GM18519 (cell line): ENCODE data around the gene FBXO21.

Experiments used
- ATAC-seq: cut with Tn5 transposase; IDR thresholded peaks from one replicate; pipeline ENCODE4 v1.9.1; 2021; ENCODE audit warnings: mild to moderate bottlenecking, moderate library complexity; ENCODE audit not compliant: unreplicated experiment, low FRiP score

Gene FBXO21

DNA sequence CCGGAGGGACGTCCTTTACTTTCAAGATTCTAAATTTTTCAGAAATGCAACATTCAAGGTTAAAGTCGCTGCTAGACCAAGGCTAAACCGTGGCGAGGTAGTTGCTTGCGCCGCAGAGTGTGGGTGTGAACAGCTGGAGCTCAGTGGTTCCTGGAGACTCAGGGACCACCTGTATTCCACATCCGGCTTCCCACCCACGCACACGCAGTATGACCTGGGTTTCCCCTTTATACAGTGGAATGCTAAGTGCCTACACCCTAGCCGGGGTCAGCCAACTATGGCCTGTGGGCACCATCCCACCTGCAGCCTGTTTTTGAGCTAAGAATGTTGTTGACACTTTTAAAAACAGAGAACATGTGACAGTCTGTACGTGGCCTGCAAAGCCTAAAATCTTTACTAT, 48.2 kb downstream of the FBXO21 start:
- peak; percentile 68 for ATAC-seq

DNA sequence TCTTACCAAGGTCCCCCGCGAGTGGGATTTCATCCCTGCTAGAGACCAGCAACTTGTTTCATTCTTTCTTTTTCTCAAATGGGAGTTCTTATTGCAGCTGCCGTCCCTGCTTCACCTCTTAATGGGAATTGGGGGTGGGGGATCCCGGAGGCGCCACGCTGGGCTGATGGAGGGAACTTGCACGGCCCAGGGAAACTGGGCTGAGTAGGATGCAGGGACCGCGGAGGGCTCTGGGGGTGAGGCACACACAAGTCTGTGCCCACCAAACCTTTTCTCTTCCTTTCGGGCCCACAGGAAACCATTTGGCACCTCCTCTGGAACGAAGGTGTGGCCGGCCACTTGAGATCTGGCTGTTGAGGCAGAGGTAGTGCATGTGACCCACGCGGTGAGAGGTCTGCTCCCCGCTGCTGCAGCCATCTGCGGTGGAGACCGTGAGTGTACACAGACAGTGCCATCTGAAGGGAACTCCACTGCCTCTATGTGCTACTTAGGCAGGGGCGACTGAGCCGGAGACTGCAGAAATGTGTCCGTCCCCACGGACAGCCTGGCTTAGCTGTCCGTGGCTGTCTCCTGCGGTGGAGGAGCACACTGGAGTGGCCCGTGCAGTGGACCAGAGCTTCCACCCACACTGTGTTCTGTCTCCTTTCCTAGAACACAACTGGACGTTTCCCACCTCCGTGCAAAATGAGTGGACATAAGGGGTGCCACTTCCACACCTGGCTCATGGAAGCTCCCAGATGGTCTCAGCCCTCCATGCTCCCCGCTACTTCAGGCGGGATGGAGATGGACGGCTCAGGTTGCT, 49.0 kb downstream of the FBXO21 start:
- peak; percentile 1 for ATAC-seq

DNA sequence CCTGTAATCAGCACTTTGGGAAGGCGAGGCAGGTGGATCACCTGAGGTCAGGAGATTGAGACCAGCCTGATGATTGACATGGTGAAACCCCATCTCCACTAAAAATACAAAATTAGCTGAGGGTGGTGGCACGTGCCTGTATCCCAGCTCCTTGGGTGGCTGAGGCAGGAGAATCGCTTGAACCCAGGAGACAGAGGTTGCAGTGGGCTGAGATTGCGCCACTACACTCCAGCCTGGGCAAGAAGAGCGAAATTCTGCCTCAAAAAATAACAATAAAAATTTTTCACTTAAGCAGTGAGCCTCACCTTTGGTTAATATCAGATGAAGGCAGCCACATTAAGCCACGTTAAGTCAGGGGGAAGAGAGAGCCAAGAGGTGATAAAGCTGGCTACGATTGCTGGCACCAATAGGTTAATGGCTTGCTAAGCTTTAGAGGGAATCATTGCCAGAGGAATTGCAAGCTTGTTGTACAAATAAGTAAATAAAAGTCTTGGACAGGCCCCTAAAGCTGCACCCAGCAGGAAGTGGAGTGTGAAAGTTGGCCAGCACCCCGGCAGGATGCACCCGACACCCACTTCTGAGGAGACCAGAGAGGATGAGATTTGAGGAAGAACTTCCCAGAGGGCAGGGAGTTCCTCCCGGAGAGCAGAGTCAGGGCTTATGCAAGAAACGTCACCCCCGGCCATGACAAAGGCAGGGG, 49.7 kb downstream of the FBXO21 start:
- no peak for ATAC-seq

DNA sequence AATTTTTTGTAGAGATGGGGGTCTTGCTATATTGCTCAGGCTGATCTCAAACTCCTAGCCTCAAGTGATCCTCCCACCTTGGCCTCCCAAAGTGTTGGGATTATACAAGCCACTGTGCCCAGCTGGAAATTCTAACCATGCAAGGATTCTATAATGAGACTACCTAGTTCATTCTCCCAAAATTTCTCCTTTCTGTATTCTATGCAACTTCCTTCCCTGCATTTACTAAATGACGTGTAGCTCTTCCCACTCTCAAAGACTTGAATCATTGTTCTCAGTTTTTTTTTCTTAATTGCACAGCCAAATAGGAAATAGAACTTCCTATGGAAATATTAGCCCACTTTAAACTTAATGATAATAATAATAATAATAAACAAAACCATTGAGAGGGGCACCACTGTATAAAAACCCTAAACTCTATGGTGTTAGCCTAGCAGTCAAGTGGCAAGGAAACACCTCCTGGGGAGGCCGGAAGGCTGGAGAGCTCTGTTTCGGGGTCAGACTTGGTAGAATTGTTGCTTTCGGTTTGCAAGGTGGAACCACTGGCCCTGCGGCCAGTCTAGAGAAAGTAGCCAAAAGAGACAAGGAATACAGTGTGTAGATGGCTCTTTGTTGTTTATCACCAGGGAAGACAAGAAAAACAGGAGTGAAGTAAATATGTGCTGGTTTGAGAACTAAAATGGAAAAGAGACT, 51.1 kb downstream of the FBXO21 start:
- ATAC-seq: no peak

DNA sequence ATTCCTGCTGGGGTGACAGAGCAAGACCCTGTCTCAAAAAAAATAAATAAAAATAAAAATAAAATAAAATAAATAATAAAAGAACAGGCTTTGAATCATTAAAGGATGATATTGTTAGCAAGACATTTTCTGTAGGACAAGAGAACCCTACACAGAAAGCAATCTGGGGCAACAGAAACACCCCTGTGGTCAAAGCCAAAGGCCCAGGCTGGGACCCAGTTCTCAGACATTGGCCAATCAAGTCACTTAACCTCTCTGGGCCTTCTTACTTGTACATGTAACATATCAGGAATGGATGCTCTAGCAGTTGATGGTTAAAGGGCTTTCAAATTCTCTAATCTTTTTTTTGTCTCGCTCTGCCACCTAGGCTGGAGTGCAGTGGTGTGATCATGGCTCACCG, 55.5 kb downstream of the FBXO21 start:
- no peak for ATAC-seq

DNA sequence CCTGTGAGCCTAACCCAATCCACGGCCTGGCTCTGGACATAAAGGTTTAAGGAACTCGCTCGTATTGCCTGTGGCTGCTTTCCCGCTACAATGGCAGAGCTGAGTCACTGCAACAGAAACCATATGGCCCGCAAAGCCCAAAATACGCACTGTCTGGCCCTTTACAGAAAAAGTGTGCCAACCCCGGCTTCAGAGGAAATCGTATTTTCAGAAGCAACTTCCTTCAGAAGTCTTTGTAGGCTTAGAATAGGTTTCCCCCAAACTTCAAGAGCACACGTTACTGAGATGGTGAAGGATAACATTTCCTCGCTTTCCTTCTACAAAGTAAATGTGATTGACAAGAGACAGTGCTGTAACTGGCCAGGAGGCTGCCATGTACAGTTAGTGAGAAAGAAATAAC, 56.2 kb downstream of the FBXO21 start:
- no peak for ATAC-seq

DNA sequence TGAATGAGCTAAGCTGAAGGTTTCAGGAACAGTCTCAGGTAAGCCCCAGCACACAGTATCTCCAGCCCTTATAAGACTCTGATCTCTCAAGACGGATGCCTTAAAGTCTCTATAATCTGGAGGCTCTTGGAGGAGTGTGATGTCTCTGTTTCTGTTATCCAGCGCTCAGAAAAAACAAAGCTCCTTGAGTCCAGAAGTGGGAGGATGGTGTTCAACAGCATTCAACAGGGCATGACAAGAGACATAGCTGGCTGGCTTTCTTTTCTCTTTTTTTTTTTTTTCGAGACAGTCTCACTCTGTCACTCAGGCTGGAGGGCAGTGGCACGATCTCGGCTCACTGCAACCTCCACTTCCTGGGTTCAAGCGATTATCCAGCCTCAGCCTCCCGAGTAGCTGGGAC, 59.5 kb downstream of the FBXO21 start:
- no peak for ATAC-seq

DNA sequence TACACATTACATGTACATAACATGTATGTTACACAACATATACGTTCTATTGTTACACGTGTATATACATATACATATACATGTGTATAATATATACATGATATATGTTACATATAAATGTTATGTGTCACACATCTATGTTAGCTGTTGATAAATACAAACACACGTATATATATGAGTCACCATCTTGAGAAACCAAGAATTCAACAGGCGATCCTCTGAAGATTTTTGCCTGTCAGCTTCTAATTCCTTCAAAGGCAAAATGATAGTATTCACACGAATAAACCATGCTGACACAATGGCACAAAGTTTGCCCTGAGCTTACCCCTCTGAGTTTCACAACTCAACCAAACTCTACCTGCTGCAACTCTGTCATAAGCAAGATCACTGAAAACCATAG, 60.9 kb downstream of the FBXO21 start:
- no peak for ATAC-seq

DNA sequence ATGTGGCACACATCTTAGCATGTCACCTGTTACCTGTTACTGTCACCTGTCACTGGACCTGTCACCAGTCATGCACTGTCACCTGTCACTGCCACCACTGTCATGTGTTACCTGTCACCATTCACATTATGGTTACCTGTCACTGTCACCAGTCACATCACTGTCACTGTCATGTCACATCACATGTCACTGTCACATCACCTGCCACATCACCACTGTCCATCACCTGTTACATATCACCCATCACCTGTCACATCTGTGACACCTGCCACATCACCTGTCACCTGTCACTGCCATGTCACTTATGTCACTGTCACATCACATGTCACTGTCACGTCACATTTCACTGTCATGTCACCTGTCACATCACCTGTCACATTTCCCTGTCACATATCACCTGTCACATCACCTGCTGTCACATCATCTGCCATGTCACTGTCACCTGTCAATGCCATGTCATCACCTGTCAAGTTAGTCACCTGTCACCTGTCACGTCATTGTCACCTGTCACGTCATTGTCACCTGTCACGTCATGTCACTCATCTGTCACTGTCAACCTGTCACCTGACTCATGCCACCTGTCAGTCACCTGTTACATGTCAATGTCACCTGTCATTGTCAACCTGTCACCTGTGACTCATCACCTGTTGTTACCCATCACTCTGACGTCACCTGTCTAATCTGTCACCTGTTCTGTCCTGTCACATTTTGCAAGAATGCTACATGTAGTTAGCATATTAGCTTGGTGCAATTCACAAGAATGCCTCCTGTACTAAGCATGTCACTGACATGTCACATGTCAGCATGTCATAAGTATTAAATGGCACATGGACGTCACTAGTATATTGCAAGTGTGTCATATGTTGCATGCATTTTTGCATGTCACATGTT, 62.1 kb downstream of the FBXO21 start:
- ATAC-seq: no peak

DNA sequence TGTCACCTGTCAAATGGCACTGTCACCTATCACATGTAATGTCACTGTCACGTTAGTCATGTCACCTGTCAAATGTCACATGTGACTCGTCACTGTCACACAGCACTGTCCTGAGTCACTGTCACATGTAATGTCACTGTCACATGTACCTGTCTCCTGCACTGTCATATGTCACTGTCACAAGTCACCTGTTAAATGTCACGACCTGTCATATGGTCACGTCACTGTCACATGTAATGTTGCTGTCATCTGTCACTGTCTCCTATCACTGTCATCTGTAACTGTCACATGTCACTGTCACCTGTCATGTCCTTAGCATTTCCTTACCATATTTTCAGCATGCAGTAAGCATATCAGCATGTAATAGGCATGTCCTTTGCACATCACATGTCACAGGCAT, 63.9 kb downstream of the FBXO21 start:
- ATAC-seq: no peak

DNA sequence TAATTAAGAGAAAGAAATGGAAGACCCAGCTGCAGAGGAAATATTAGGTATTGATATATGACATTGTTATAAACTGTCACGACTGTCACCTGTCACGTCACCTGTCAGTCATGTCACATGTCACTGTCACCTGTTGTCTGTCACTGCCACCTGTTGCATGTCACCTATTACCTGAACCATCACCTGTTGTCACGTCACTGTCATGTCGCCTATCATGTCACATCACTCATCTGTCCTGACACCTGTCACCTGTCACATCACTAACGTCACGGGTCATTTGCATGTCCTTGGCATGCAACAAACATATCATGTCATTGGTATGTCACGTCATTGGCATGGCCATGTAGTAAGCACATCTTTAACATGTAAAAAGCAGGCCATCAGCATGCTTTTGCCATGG, 64.5 kb downstream of the FBXO21 start:
- no peak for ATAC-seq

DNA sequence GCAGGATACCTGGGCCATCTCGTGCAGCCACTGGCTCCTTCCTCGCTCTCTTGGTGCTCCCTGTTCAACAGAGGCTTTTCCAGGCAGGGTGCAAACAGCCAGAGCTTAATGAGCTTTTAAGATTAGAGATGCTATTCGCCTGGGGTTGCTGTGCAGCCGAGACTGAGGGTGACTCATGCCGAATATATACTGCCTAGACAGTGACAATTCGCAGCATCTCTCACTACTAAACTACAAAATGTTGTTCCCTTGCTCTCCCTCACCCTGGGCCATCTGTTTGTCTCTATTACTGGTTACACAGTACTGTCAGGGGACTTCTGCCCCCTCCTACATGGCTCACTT, 65.0 kb downstream of the FBXO21 start:
- no peak for ATAC-seq

DNA sequence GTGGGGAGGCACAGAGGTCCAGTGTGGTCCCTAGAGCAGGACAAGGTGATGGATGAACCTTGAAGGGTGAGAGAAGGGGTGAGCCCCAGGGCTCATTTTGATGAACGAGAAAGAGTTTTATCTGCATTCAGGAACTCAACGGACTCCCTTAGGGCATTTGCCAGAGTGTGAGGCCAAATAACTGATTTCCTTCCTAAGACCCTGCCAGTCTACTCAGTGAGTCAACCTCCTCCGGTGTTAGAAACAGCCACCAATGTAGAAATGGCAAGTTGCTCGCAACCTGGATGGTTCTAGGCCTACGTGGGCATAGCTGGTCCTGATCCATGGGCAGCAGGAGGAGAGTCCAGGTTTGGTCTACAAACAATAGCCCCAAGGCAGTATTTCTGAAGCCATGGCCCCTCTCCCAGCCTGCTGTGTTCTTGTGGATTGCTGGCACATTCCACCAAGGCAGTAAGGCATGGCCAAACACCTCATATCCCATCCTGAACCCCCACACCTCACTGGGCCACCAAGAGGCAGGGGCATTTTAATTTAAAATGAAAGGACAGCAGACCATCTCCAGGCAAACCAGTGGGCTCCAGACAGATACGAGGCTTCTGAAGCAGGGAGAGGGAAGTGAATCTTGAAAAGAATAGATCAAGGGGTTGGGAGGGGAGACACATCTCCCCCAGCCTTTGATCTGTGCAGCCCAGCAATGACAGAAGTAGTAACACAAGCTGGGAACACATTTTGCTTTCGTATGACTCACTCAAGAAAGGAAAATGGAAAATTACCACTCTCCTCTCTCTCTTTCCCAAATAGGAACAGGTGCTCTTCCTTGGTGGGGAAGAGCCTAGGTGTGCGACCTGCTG, 65.6 kb downstream of the FBXO21 start:
- ATAC-seq: no peak

DNA sequence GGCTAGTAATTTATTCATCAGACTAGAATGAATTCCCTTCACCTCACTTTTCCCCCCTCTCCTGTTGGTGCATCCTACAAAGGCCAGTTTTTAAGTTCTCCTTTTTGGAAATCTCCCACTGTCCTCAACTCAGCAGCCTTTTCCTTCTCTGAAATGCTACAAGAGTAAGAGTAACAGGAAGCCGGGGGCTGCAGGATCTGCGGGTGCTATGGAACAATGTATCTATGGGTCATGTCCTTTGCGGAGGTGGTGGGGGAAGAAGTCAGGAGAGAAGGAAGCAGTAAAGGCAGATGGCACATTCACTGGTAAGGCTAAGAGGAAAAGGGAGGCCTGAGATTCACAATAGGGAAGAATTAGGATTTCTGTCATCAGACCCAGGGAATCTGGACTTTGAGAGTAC, 68.8 kb downstream of the FBXO21 start:
- ATAC-seq: no peak

DNA sequence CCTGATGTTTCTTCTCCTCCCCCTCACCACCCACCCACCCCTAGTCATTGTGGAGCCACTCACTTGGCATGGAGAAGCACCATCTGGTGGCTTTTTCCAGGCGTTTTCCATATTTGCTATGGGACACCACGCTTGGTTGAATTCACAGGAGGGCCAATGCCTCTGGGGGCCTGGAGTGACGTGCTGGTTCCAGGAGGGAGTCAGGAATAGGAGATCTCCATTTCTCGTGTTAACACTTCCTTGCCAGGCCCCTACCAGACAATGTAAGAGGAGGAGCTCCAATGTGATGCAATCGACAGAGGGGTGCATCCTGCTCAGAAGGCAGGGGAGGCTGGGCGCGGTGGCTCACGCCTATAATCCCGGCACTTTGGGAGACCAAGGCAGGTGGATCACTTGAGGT, 69.5 kb downstream of the FBXO21 start:
- no peak for ATAC-seq

DNA sequence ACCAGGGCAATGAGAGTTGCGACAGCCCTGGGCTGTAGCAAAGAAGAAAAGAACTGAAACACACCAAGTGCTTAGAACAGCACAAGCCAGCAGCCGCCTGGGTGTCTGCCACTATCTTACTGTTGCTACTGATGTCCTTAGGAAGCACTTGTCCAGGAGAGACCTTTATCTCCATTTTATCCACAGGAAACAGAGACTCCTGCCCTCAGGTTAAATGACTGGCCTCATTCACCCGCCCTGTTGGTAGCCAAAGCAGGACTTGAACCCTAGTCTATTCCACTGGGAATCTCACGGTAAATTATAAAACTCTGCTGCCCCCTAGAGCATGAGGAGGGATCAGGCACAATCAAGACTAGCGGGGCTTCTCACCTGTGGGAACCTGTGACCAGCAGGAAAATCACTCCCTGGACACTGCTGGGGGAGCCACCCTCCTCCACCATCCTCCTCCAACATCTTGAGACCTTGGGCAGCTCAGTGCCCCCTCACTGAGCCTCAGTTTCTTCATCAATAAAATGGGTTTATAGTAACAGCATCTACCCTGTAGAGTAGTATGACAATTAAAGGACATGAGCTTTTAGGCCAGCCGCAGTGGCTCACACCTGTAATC, 70.6 kb downstream of the FBXO21 start:
- no peak for ATAC-seq

DNA sequence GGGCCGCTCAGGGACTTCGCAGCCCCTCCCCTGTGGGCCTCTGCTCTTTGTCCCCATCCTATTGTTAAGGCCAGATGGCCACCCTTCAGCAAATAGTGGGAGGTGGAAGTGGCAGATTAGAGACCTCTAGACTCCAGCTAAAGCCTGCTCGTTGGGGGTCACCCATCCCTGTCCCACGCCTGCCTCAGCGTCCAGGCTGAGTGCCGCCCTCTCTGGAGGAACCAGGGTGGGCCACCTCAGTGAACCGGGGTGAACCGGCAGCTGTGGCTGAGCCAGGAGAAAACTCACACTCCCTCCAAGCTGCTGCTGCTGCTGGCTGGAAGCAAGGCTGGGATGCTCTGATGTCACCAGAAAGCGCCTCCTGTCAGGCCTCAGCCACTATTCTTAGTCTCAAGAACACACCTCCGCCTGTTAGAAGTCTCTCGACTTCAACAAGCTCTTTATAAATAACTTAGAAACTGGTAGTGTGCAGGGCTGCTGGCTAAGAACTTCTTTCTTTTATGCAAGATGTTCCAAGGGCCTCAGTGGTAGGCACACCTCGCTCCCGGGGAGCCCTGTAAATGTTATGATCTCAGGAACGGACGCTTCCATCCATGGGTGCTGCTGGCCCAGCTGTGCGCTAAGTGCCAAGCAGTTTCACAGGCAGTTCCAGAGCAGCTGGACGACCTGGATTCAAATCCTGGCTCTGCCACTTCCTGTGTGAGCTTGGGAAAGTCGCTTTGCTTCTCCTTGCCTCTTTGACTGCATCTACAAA, 71.3 kb downstream of the FBXO21 start:
- no peak for ATAC-seq

DNA sequence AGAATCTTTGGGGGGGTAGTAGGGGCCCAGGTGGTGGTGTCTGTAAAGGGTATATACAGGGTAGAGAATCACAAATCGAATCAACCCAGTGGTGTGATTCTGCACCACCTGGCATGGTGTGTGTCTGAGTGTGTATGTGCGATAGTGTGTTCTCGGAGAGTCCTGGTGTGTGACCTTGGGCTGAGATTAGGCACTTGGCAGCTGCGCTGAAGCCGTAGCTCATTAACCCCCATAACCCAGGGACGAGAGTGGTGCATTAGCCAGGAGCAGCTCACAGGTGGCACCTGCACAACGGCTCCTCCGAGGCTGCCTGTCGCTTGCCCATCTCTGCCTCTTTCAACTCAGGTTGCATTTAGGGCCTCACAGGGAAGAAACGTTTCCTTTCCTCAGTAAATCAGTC, 75.5 kb downstream of the FBXO21 start:
- ATAC-seq: no peak

DNA sequence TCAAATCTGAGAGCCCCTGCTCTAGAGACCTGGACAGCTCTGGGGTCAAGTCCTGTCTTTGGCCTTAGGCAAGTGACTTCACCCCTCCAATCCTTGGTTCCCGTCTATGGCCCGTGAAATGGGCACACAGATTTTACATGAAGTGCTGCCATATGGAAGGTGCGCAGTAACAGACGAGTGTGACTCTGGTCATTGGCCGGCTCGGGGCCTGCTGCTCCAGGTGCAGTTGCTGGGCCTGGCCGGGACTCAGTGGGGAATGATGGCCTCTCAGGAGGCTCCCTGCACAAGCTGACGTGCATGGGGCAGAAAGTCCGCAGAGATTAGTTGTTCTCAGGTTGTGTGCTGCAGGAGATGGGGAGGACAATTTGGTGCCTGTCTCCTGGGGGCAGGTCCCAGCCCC, 77.0 kb downstream of the FBXO21 start:
- ATAC-seq: no peak
